ENCODE measurements around the gene CLDN6. TPM values are rescaled to one million over a fixed set of nuclear protein-coding genes. Genes with fewer than 3 reads are reported as not detected.

Gene CLDN6
- total RNA-seq, 5 donors from 2014 or later (not counting 1 experiment from before 2014, with no cell fraction given) = 0.30 to 1.1 (median 0.85) TPM; not detected in 2

GRCh38 chr16:3012246-3012645, 5.7 kb downstream of the CLDN6 start:
- H3K27ac ChIP-seq (ENCODE audit: low read length) = no peak overlapping the region
- POLR2A ChIA-PET = no interaction called here
- Mint-ChIP-seq H3K9me3 (no peaks in the 10 kb centered on the region), H3K27me3 (peaks cover 0 to 19% of the 10 kb centered on the region in 2 donors), H3K4me3 (no peak overlapping the region), H3K36me3 (no peaks in the 10 kb centered on the region), H3K4me1 (peaks cover 17 to 23% (median 19%) of the 10 kb centered on the region in 3 donors), H3K27ac (no peak overlapping the region)
- no peak overlapping the region for H3K4me3 ChIP-seq (ENCODE audit: control insufficient read depth in 1 of 2, extremely low read depth in 1 of 2, low read length in 1 of 2)
- DNase-seq (no peak), ATAC-seq (replicated peaks in 1 of 4) (no peak)
- WGBS (ENCODE audit: insufficient coverage) = 56% methylated on average over 17 of the region's 19 CpGs
- H3K9me3 ChIP-seq = no peaks in the 10 kb centered on the region
- peaks cover 0 to 64% of the 10 kb centered on the region in 2 experiments for H3K27me3 ChIP-seq (replicated peaks in 1 of 2; ENCODE audit: control insufficient read depth in 2 of 2, extremely low read depth in 1 of 2, insufficient read depth in 2 of 2, low read length in 1 of 2)
- peaks cover 16 to 33% of the 10 kb centered on the region in 2 experiments for H3K4me1 ChIP-seq (ENCODE audit: control insufficient read depth in 1 of 2, extremely low read depth in 1 of 2, insufficient read depth in 2 of 2, low read length in 2 of 2)
- CTCF ChIA-PET = interaction anchor here in 1 of 2 donors (0.6 kb wide), 1 partner anchor 54 kb away, joined by 4 read pairs; no protein-coding TSS in a partner anchor
- H3K36me3 ChIP-seq (ENCODE audit: control insufficient read depth in 2 of 2, extremely low read depth in 1 of 2, insufficient read depth in 1 of 2, low read length in 1 of 2) = no peaks in the 10 kb centered on the region

DNA sequence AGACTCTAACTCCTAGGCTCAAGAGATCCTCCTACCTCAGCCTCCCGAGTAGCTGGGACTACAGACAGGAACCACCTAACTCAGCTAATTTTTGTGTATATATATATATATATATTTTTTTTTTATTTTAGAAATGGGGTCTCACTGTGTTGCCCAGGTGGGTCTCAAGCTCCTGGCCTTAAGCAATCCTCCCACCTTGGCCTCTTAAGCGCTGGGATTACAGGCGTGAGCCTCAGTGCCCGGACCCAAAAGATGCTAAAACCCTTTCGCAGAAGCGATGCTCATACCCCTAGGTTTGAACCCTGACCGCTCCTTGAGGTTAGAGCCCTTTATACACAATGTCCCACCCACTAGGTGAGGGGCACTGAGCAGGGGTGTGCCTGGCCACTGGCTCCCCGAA, 7.5 kb downstream of the CLDN6 start:
- 91% methylated on average over 6 of the region's 8 CpGs for WGBS (ENCODE audit: insufficient coverage)
- Histone ChIP-seq H3K27me3 (replicated peaks in 1 of 2; ENCODE audit: control insufficient read depth in 2 of 2, extremely low read depth in 1 of 2, insufficient read depth in 2 of 2, low read length in 1 of 2) (peaks cover 0 to 72% of the 10 kb centered on the region in 2 experiments), H3K27ac (ENCODE audit: low read length) (no peak overlapping the region), H3K4me1 (ENCODE audit: control insufficient read depth in 1 of 2, extremely low read depth in 1 of 2, insufficient read depth in 2 of 2, low read length in 2 of 2) (peaks cover 20 to 39% of the 10 kb centered on the region in 2 experiments), H3K4me3 (ENCODE audit: control insufficient read depth in 1 of 2, extremely low read depth in 1 of 2, low read length in 1 of 2) (no peak overlapping the region), H3K36me3 (ENCODE audit: control insufficient read depth in 2 of 2, extremely low read depth in 1 of 2, insufficient read depth in 1 of 2, low read length in 1 of 2) (no peaks in the 10 kb centered on the region), H3K9me3 (no peaks in the 10 kb centered on the region)
- H3K27ac Mint-ChIP-seq = no peak overlapping the region
- POLR2A ChIA-PET = no interaction called here
- DNase-seq (no peak), ATAC-seq (replicated peaks in 1 of 4) (no peak)
- CTCF ChIA-PET = interaction anchor here in 1 of 2 donors (0.7 kb wide), 1 partner anchor 98 kb away, joined by 3 read pairs; no protein-coding TSS in a partner anchor
- no peak overlapping the region for H3K4me3 Mint-ChIP-seq
- peaks cover 0 to 20% of the 10 kb centered on the region in 2 donors for H3K27me3 Mint-ChIP-seq
- peaks cover 23 to 31% (median 25%) of the 10 kb centered on the region in 3 donors for H3K4me1 Mint-ChIP-seq
- H3K36me3 Mint-ChIP-seq = no peaks in the 10 kb centered on the region
- H3K9me3 Mint-ChIP-seq = no peaks in the 10 kb centered on the region

GRCh38 chr16:3009568-3010390, 8.2 kb downstream of the CLDN6 start:
- DNase-seq (no peak), ATAC-seq (replicated peaks in 1 of 4) (no peak)
- Histone ChIP-seq H3K36me3 (ENCODE audit: control insufficient read depth in 2 of 2, extremely low read depth in 1 of 2, insufficient read depth in 1 of 2, low read length in 1 of 2) (no peaks in the 10 kb centered on the region), H3K9me3 (no peaks in the 10 kb centered on the region), H3K4me1 (ENCODE audit: control insufficient read depth in 1 of 2, extremely low read depth in 1 of 2, insufficient read depth in 2 of 2, low read length in 2 of 2) (peaks cover 20 to 42% of the 10 kb centered on the region in 2 experiments), H3K4me3 (ENCODE audit: control insufficient read depth in 1 of 2, extremely low read depth in 1 of 2, low read length in 1 of 2) (no peak overlapping the region), H3K27ac (ENCODE audit: low read length) (no peak overlapping the region), H3K27me3 (replicated peaks in 1 of 2; ENCODE audit: control insufficient read depth in 2 of 2, extremely low read depth in 1 of 2, insufficient read depth in 2 of 2, low read length in 1 of 2) (peaks cover 0 to 75% of the 10 kb centered on the region in 2 experiments)
- ChIA-PET POLR2A (no interaction called here), CTCF (interaction anchor here in 1 of 2 donors (0.7 to 0.9 kb wide), 2 partner anchors 22 to 99 kb away, joined by 3 read pairs; no protein-coding TSS in a partner anchor)
- 95% methylated on average over 17 of the region's 21 CpGs for WGBS (ENCODE audit: insufficient coverage)
- peaks cover 23 to 34% (median 27%) of the 10 kb centered on the region in 3 donors for H3K4me1 Mint-ChIP-seq
- no peak overlapping the region for H3K4me3 Mint-ChIP-seq
- no peaks in the 10 kb centered on the region for H3K36me3 Mint-ChIP-seq
- no peaks in the 10 kb centered on the region for H3K9me3 Mint-ChIP-seq
- no peak overlapping the region for H3K27ac Mint-ChIP-seq
- H3K27me3 Mint-ChIP-seq = peaks cover 0 to 24% of the 10 kb centered on the region in 2 donors

- peaks cover 23 to 36% (median 30%) of the 10 kb centered on the region in 3 donors for H3K4me1 Mint-ChIP-seq
- Histone ChIP-seq H3K36me3 (ENCODE audit: control insufficient read depth in 2 of 2, extremely low read depth in 1 of 2, insufficient read depth in 1 of 2, low read length in 1 of 2) (no peaks in the 10 kb centered on the region), H3K27ac (ENCODE audit: low read length) (no peak overlapping the region), H3K27me3 (replicated peaks in 1 of 2; ENCODE audit: control insufficient read depth in 2 of 2, extremely low read depth in 1 of 2, insufficient read depth in 2 of 2, low read length in 1 of 2) (peaks cover 0 to 68% of the 10 kb centered on the region in 2 experiments), H3K4me3 (ENCODE audit: control insufficient read depth in 1 of 2, extremely low read depth in 1 of 2, low read length in 1 of 2) (peak overlapping the region in 1 of 2 donors; percentile 62), H3K4me1 (ENCODE audit: control insufficient read depth in 1 of 2, extremely low read depth in 1 of 2, insufficient read depth in 2 of 2, low read length in 2 of 2) (peaks cover 20 to 45% of the 10 kb centered on the region in 2 experiments), H3K9me3 (no peaks in the 10 kb centered on the region)
- WGBS (ENCODE audit: insufficient coverage) = 90% methylated on average over 4 of the region's 4 CpGs
- H3K27ac Mint-ChIP-seq = no peak overlapping the region
- ChIA-PET CTCF (interaction anchor here in 1 of 2 donors (1.0 to 1.3 kb wide), 2 partner anchors 19 to 22 kb away, joined by 3 to 6 read pairs; no protein-coding TSS in a partner anchor), POLR2A (no interaction called here)
- no peaks in the 10 kb centered on the region for H3K36me3 Mint-ChIP-seq
- H3K4me3 Mint-ChIP-seq = peak overlapping the region in 1 of 3 donors; percentile 78
- peaks cover 0 to 23% of the 10 kb centered on the region in 2 donors for H3K27me3 Mint-ChIP-seq
- no peaks in the 10 kb centered on the region for H3K9me3 Mint-ChIP-seq
- DNase-seq (no peak), ATAC-seq (replicated peaks in 1 of 4) (no peak)
These were observed 9.3 kb downstream of the CLDN6 start for GRCh38 chr16:3008690-3009037.

DNA sequence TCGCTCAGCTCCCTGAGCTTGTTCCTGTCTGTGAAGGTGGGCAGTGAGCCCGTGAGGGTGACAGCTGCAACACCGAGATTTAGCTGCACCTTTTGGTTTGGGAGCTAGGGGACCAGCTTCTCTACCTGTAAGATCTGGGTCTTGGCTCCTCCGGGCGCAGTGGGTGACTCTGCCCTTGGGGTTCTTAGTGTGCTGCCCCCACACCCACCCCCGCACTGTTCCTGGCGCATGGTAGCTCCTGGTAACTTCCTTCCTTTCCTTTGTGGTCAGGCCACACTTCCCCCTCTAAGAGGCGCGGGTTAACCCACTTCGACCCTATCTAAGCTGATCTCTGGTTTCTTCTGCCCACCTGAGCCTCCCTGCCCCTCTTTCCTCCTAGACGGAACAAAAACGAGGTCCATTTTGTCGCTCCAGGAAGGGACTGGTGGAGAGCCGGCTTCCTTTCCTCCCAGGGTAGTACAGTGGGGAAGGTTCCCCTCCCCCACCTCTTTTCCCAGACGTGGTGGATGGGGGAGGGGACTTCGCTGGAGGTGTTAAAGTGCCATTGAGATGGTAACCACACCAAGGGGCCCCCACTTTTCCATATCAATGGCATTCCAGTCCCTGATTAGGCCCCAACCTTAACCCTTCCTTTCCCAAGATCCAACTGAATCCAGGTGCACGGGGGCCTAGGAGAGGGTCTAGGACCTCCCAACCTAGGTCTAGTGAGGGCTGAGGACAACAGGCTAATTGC, 9.9 kb downstream of the CLDN6 start:
- Histone ChIP-seq H3K4me3 (ENCODE audit: control insufficient read depth in 1 of 2, extremely low read depth in 1 of 2, low read length in 1 of 2) (peak overlapping the region; percentile 1 to 62), H3K9me3 (no peaks in the 10 kb centered on the region), H3K4me1 (ENCODE audit: control insufficient read depth in 1 of 2, extremely low read depth in 1 of 2, insufficient read depth in 2 of 2, low read length in 2 of 2) (peaks cover 20 to 48% of the 10 kb centered on the region in 2 experiments), H3K27ac (ENCODE audit: low read length) (no peak overlapping the region), H3K36me3 (ENCODE audit: control insufficient read depth in 2 of 2, extremely low read depth in 1 of 2, insufficient read depth in 1 of 2, low read length in 1 of 2) (no peaks in the 10 kb centered on the region), H3K27me3 (replicated peaks in 1 of 2; ENCODE audit: control insufficient read depth in 2 of 2, extremely low read depth in 1 of 2, insufficient read depth in 2 of 2, low read length in 1 of 2) (peaks cover 0 to 63% of the 10 kb centered on the region in 2 experiments)
- peak in 4 of 35 experiments; percentile 21 to 39 (median 24) for DNase-seq
- ChIA-PET CTCF (interaction anchor here in 1 of 2 donors (0.6 to 1.3 kb wide), 4 partner anchors 13 to 95 kb away, joined by 3 to 6 read pairs (median 3); no protein-coding TSS in a partner anchor), POLR2A (no interaction called here)
- 13% methylated on average over 8 of the region's 17 CpGs for WGBS (ENCODE audit: insufficient coverage)
- H3K36me3 Mint-ChIP-seq = no peaks in the 10 kb centered on the region
- H3K4me1 Mint-ChIP-seq = peaks cover 23 to 37% (median 30%) of the 10 kb centered on the region in 3 donors
- no peak for ATAC-seq (replicated peaks in 1 of 4)
- H3K9me3 Mint-ChIP-seq = no peaks in the 10 kb centered on the region
- no peak overlapping the region for H3K27ac Mint-ChIP-seq
- H3K4me3 Mint-ChIP-seq = peak overlapping the region; percentile 25 to 78 (median 44)
- H3K27me3 Mint-ChIP-seq = peaks cover 0 to 23% of the 10 kb centered on the region in 2 donors

Measured in T-cell (primary cell).